Endothelial cell of umbilical vein (primary cell): ENCODE measurements around the gene PHF8.

Source experiments
- CTCF ChIP-seq, 2 donors: IDR thresholded peaks; 1 replicate in 1 of 2; 2 replicates in 1 of 2; pipeline ENCODE4 v1.5.1; 2011; ENCODE audit warnings: low read length in 2 of 2, mild to moderate bottlenecking in 2 of 2, moderate library complexity in 2 of 2, control low read depth in 1 of 2, inconsistent platforms in 1 of 2, low read depth in 1 of 2; ENCODE audit not compliant: insufficient read depth in 1 of 2; ENCODE audit errors: extremely low read depth in 1 of 2
- FOS ChIP-seq: IDR thresholded peaks from 2 replicates; pipeline ENCODE4 v1.6.1; 2011; ENCODE audit warnings: mild to moderate bottlenecking, low read length, moderate library complexity, borderline replicate concordance; ENCODE audit not compliant: insufficient read depth
- JUN ChIP-seq: IDR thresholded peaks from 2 replicates; pipeline ENCODE4 v1.6.1; 2011; ENCODE audit warnings: borderline replicate concordance, low read depth; ENCODE audit not compliant: insufficient read length, insufficient read depth
- MYC ChIP-seq: IDR thresholded peaks from one replicate; pipeline ENCODE4 v1.6.1; 2011; ENCODE audit warnings: mild to moderate bottlenecking, low read depth, low read length
- POLR2A ChIP-seq: IDR thresholded peaks from 2 replicates; pipeline ENCODE4 v1.6.1; 2012; ENCODE audit warnings: low read depth, mild to moderate bottlenecking, control low read depth, low read length
- POLR2AphosphoS5 ChIP-seq: IDR thresholded peaks from 2 replicates; pipeline ENCODE4 v1.6.1; 2012; ENCODE audit warnings: low read depth, mild to moderate bottlenecking, control low read depth, low read length, moderate library complexity; ENCODE audit not compliant: insufficient read depth

- TF ChIP-seq POLR2A (no peak), CTCF (IDR thresholded peaks at IDR 0.05; ENCODE audit: extremely low read depth in 1 of 2, insufficient read depth in 1 of 2, low read depth in 1 of 2, low read length in 2 of 2) (no peak), FOS (no peak), POLR2AphosphoS5 (no peak), JUN (no peak), MYC (no peak)
Observed at GRCh38 chrX:53950130-53950733, 94.0 kb downstream of the PHF8 start.
